HCT116 (cell line): ENCODE data around the gene OR6C65.
A peak's percentile ranks its signal among the peaks of the same experiment; 100 is the strongest.

ENCODE experiments used
- CTCF ChIP-seq, 3 experiments: fragments of 200-600 bp in 1 of 3; sonication (generic) in 1 of 3; IDR thresholded peaks in 2 of 3; conservative IDR thresholded peaks in 1 of 3; 2 replicates each; pipeline ENCODE4 v1.5.1; 2012 to 2017; ENCODE audit warnings: low read depth in 2 of 3, low read length in 2 of 3, antibody characterized with exemption in 1 of 3, borderline replicate concordance in 1 of 3, control low read depth in 1 of 3, mild to moderate bottlenecking in 1 of 3, mixed read lengths in 1 of 3, mixed run types in 1 of 3, moderate library complexity in 1 of 3; ENCODE audit not compliant: insufficient read depth in 1 of 3
- ELF1 ChIP-seq: IDR thresholded peaks from 2 replicates; pipeline ENCODE4 v1.6.1; 2012; ENCODE audit warnings: low read depth, borderline replicate concordance
- EZH2 ChIP-seq: fragments of 200-600 bp; sonication (generic); IDR thresholded peaks from 2 replicates; pipeline ENCODE4 v1.6.1; 2017; ENCODE audit warnings: antibody characterized with exemption, mixed run types
- EZH2phosphoT487 ChIP-seq: fragments of 200-600 bp; IDR thresholded peaks from 2 replicates; pipeline ENCODE4 v1.6.1; 2018; ENCODE audit warnings: antibody characterized with exemption, borderline replicate concordance
- JUND ChIP-seq: IDR thresholded peaks from 2 replicates; pipeline ENCODE4 v1.6.1; 2012
- POLR2A ChIP-seq: IDR thresholded peaks from 2 replicates; pipeline ENCODE4 v1.7.0; 2011; ENCODE audit warnings: borderline replicate concordance; ENCODE audit not compliant: insufficient read depth, insufficient read length; ENCODE audit errors: extremely low read depth
- POLR2AphosphoS5 ChIP-seq: IDR thresholded peaks from 2 replicates; pipeline ENCODE4 v1.6.1; 2011; ENCODE audit warnings: mild to moderate bottlenecking, low read depth, low read length, moderate library complexity
- REST ChIP-seq: IDR thresholded peaks from 2 replicates; pipeline ENCODE4 v1.6.1; 2012; ENCODE audit warnings: low read depth
- SP1 ChIP-seq: IDR thresholded peaks from 2 replicates; pipeline ENCODE4 v1.6.1; 2012; ENCODE audit warnings: low read depth
- ZNF274 ChIP-seq: fragments of 200-500 bp; sonication (Bioruptor generic); IDR thresholded peaks from 2 replicates; pipeline ENCODE4 v1.6.1; 2014; ENCODE audit warnings: mild to moderate bottlenecking, low read depth, low read length, inconsistent platforms

- TF ChIP-seq SP1 (no peak), CTCF (IDR thresholded peaks at IDR 0.05 in 2 of 3, conservative IDR thresholded peaks at IDR 0.05 in 1 of 3; ENCODE audit: borderline replicate concordance in 1 of 3, insufficient read depth in 1 of 3, low read depth in 2 of 3, low read length in 2 of 3) (peak in 1 of 3 experiments; percentile 17; a peak in 1 of 6 replicates), POLR2AphosphoS5 (no peak), EZH2 (no peak), POLR2A (no peak), REST (no peak), ZNF274 (no peak), EZH2phosphoT487 (no peak), ELF1 (no peak), JUND (no peak)
Measured at GRCh38 chr12:55446326-55446725, 46.0 kb downstream of the OR6C65 start.
